HK-2 (cell line): ENCODE data around the gene PDXDC1.
"Not testable (repeated sequence)": the region's sequence is repeated elsewhere in the genome, so short reads cannot be mapped to it uniquely, and the experiment has no call there.

Source experiments
- DNase-seq: peaks from one replicate; pipeline ENCODE4 v3.0.0-alpha.2; 2018; ENCODE audit not compliant: unreplicated experiment

The PDXDC1 gene

GRCh38 chr16:15012941-15013340 is 38.1 kb downstream of the PDXDC1 start:
- not testable (repeated sequence) for DNase-seq

DNA sequence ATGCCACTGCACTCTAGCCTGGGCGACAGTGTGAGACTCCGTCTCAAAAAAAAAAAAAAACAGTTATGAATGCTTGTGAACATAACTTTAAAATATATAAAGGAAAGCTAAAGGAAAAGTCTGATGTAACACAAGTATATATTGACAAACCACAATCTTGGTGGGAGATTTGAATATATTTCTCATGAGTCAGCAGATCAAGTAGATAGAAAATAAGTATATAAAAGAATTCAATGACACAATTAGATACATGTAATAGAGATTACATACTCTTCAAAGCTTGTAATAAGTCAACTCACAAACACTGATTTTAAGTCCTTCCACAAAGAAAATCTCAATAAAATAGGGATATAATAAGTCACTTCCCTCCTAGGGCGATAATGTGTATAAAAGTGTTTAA is 40.8 kb downstream of the PDXDC1 start:
- not testable (repeated sequence) for DNase-seq

GRCh38 chr16:15016354-15016753 is 41.5 kb downstream of the PDXDC1 start:
- DNase-seq = not testable (repeated sequence)

- not testable (repeated sequence) for DNase-seq
Measured at GRCh38 chr16:15016951-15017580, 42.2 kb downstream of the PDXDC1 start.

GRCh38 chr16:15021429-15021828 is 46.6 kb downstream of the PDXDC1 start:
- DNase-seq = not testable (repeated sequence)

GRCh38 chr16:15022194-15022593 is 47.4 kb downstream of the PDXDC1 start:
- DNase-seq = peak; percentile 29

GRCh38 chr16:15023381-15024077 is 48.7 kb downstream of the PDXDC1 start:
- DNase-seq = not testable (repeated sequence)

- DNase-seq = not testable (repeated sequence)
Measured at GRCh38 chr16:15024858-15025199, 50.0 kb downstream of the PDXDC1 start.

GRCh38 chr16:15025234-15025951 is 50.6 kb downstream of the PDXDC1 start:
- DNase-seq = not testable (repeated sequence)

GRCh38 chr16:15027051-15027450 is 52.2 kb downstream of the PDXDC1 start:
- not testable (repeated sequence) for DNase-seq

- not testable (repeated sequence) for DNase-seq
Measured at GRCh38 chr16:15027503-15028344, 52.9 kb downstream of the PDXDC1 start.

GRCh38 chr16:15028345-15028715 is 53.5 kb downstream of the PDXDC1 start:
- not testable (repeated sequence) for DNase-seq

GRCh38 chr16:15028801-15029698 is 54.2 kb downstream of the PDXDC1 start:
- not testable (repeated sequence) for DNase-seq

DNA sequence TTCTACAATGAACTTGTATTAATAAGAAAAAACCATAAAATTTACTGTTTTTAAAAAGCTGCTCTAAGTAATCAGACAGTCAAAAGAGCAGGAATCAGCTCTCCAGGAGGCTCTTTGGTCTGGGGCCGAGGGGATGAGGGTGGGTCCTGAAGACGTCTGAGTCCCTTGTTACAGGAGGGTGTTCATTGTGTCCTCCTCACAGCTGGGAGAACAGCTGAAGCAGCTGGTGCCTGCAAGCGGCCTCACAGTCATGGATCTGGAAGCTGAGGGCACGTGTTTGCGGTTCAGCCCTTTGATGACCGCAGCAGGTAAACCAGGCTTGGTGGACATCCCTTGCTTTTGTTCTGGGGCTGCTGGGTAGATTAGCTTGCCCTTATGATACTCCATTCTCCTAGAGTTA is 54.9 kb downstream of the PDXDC1 start:
- not testable (repeated sequence) for DNase-seq

GRCh38 chr16:15031179-15031578 is 56.4 kb downstream of the PDXDC1 start:
- DNase-seq = no peak

GRCh38 chr16:15031586-15031985 is 56.8 kb downstream of the PDXDC1 start:
- no peak for DNase-seq

DNA sequence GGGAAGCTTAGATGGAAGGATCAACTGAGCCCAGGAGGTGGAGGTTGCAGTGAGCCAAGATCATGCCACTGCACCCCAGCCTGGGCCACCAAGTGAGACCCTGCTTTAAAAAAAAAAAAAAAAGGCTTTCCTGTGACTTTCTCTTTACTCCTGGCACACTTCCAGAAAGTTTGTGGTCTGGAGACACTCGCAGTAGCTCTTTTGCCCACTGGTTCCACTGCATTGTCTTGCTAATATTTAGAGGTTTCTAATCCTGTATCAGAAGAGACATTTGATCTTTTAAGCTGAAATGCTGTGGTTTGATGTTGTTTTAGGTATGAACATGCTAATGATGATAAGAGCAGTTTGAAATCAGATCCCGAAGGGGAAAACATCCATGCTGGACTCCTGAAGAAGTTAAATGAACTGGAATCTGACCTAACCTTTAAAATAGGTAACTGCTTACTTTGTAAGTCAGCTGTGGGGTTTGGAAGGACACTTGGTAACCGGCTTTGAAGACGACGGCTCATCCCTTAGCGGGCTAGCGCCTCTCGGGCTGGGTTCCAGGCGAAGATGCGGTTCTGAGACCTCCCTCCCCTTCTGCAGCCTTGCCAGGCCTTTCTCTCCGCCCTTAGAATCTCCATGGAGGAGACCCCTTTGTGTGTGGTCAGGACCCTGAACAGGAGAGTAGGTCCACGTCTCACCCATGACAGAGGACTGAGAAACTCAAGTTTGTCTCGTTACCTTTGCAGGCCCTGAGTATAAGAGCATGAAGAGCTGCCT is 57.9 kb downstream of the PDXDC1 start:
- DNase-seq = no peak

DNA sequence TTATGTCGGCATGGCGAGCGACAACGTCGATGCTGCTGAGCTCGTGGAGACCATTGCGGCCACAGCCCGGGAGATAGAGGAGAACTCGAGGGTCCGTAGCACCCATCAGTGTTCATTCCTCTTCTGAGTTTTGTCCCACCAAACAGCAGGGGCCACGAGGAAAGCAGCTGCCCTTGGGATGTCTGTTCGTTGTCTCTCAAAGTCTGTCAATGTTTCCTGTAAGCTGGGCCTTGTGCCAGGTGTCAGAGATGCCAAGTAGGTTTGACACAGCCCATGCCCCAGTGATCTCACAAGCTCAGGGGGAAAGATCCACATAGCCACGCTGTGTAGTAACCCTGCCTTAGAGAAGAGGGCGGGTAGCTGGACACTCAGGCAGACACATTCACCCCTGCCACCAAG is 58.5 kb downstream of the PDXDC1 start:
- DNase-seq = peak; percentile 52

DNA sequence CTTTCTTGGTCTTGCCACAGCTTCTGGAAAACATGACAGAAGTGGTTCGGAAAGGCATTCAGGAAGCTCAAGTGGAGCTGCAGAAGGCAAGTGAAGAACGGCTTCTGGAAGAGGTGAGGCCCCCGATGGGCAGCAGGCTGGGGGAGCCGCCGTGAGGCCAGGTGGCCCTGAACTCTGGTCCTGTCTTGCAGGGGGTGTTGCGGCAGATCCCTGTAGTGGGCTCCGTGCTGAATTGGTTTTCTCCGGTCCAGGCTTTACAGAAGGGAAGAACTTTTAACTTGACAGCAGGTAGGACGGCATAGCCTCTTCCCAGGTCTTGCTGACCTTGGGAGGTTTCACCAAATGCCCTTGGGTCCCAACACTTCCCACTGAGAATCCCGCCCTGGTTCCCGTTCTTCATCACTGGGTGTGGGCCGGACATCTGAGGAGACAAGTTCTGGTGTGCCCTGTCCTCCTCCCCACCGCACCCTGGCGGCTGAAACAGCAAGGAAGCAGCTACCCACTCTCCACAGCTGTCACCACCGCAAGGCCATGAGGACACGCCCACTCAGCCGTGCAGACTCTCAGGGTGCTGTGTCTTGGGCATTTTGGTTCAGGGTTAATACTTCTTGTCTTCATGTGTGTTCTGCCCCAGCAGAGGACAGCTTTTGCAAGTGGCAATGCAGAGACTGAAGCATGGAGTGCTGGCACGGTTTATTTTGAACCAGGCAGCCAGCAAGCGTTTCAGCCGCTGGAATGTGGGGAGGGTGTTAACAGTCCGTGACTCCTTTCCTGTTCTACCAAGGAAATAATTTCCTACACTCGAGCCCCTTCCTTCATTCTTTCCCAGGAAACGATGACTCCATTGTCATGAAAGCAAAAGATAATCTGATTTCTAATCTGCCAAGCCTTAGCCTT is 59.7 kb downstream of the PDXDC1 start:
- DNase-seq = no peak
